Astrocyte of the spinal cord (primary cell): Measurements from ENCODE around the gene AP2B1.
A peak's percentile ranks its signal among the peaks of the same experiment; 100 is the strongest.

Experiments used
- DNase-seq: peaks from one replicate; pipeline ENCODE4 v3.0.0; 2011; ENCODE audit warnings: low read depth, low spot score
- H3K4me3 ChIP-seq: 2 replicates; pipeline ENCODE4 v1.5.1; 2011; ENCODE audit warnings: low read depth, mild to moderate bottlenecking, low read length, moderate library complexity
- in situ Hi-C: cut with HindIII; loops from 2 replicates; pipeline ENCODE4 v1.10.0; 2017; ENCODE audit warnings: low sequenced_read_pairs
- TF ChIP-seq, protein P1 (sequence below): IDR thresholded peaks from 2 replicates; pipeline ENCODE4 v1.5.1; 2012; ENCODE audit warnings: low read depth, mild to moderate bottlenecking, low read length, inconsistent platforms

The AP2B1 gene

DNA sequence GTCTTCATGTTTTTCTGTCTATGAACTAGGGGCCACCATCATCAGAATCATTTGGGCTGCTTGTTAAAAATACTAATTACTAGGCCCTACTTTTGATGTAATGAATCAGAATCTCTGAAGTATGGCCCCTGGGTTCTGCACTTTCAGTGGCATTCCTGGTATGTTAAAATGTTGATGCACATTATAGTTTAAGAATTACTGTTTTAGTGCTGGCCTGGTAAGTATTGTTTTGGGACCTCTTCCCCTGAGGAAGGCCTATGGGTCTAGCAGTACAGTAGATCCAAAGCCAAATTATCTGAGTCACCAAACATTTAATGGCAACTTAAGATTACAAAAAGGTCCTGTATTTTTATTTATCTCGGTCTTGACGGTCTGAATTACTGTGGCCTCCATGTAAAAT is 58.8 kb downstream of the AP2B1 start:
- in situ Hi-C loops: no loop called here
- DNase-seq: no peak

DNA sequence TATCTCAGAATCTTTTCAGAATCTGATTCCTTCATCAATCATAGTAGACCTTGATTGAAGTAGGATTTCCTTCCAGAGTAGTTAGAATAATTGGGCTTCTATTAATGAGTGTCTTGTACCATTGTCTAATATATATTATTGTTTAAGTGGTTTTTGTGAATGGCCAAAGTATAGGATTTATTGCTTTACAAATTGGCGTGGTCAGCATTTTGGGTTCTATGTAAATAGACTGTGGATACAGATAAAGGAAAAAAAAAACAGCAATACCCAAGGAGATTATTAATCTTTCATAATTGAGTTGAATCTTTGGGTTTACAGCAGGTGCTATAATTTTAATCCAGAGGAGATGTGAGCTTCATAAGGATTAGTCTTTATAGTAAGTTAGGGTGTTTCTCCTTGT is 64.3 kb downstream of the AP2B1 start:
- H3K4me3 ChIP-seq: no peak overlapping the region
- TF ChIP-seq, protein P1, sequence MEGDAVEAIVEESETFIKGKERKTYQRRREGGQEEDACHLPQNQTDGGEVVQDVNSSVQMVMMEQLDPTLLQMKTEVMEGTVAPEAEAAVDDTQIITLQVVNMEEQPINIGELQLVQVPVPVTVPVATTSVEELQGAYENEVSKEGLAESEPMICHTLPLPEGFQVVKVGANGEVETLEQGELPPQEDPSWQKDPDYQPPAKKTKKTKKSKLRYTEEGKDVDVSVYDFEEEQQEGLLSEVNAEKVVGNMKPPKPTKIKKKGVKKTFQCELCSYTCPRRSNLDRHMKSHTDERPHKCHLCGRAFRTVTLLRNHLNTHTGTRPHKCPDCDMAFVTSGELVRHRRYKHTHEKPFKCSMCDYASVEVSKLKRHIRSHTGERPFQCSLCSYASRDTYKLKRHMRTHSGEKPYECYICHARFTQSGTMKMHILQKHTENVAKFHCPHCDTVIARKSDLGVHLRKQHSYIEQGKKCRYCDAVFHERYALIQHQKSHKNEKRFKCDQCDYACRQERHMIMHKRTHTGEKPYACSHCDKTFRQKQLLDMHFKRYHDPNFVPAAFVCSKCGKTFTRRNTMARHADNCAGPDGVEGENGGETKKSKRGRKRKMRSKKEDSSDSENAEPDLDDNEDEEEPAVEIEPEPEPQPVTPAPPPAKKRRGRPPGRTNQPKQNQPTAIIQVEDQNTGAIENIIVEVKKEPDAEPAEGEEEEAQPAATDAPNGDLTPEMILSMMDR: no peak
- no peak for DNase-seq
- in situ Hi-C loops: no loop called here

More for the DNA sequence above, 58.8 kb downstream of the AP2B1 start:
- no peak overlapping the region for H3K4me3 ChIP-seq
- TF ChIP-seq, protein P1: no peak

DNA sequence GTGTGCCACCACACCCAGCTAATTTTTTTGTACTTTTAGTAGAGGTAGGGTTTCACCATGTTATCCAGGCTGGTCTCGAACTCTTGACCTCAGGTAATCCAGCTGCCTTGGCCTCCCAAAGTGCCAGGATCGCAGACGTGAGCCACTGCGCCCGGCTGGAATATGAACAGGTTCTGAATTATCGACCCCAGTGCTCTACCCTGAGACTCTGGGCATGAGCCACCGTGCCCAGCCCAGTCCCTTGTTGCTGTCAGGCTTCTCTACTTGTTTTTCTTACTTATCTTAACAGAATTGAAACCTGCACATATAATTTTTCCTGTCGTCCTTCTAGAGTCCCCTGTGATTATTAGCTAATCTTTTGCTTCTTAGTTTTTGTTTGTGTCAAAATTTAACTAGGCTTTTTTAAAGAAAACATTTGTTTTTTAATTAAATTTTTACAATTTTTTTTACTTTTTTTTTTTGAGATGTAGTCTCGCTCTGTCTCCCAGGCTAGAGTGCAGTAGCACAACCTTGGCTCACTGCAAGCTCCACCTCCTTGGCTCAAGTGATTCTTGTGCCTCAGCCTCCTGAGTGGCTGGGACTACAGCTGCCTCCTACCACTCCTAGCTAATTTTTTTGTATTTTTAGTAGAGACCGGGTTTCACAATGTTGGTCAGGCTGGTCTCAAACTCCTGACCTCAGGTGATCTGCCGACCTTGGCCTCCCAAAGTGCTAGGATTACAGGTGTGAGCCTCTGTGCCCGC is 66.7 kb downstream of the AP2B1 start:
- H3K4me3 ChIP-seq: no peak overlapping the region
- DNase-seq: no peak
- TF ChIP-seq, protein P1: no peak
- in situ Hi-C loops: no loop called here

- no peak overlapping the region for H3K4me3 ChIP-seq
- in situ Hi-C loops: no loop called here
- TF ChIP-seq, protein P1: no peak
- DNase-seq: no peak
These were observed 68.2 kb downstream of the AP2B1 start for GRCh38 chr17:35655303-35655702.

GRCh38 chr17:35660902-35661301 is 73.8 kb downstream of the AP2B1 start:
- in situ Hi-C loops: no loop called here
- no peak overlapping the region for H3K4me3 ChIP-seq
- TF ChIP-seq, protein P1: peak; percentile 8
- DNase-seq: no peak

- TF ChIP-seq, protein P1: no peak
- in situ Hi-C loops: no loop called here
- no peak for DNase-seq
- no peak overlapping the region for H3K4me3 ChIP-seq
These were observed 77.6 kb downstream of the AP2B1 start for GRCh38 chr17:35664685-35665084.
